ENCODE data around the gene OR4N2.
"Not testable (repeated sequence)": the region's sequence is repeated elsewhere in the genome, so short reads cannot be mapped to it uniquely, and the experiment has no call there.

Gene OR4N2

GRCh38 chr14:19803470-19803869 lies at the start of gene OR4N2:
TSS of gene OR4N2 (plus strand) at chr14:19803770. CDS start at chr14:19827449, 23,679 bp downstream.
- DNase-seq (ENCODE audit: low read depth): not testable (repeated sequence)

GRCh38 chr14:19754172-19754571 lies 49.4 kb upstream of the OR4N2 start:
- DNase-seq (ENCODE audit: low read depth): no peak

GRCh38 chr14:19771491-19771890 lies 32.1 kb upstream of the OR4N2 start:
- not testable (repeated sequence) for DNase-seq (ENCODE audit: low read depth)

GRCh38 chr14:19771895-19772430 lies 31.6 kb upstream of the OR4N2 start:
- no peak for DNase-seq (ENCODE audit: low read depth)

GRCh38 chr14:19772454-19772853 lies 31.1 kb upstream of the OR4N2 start:
- DNase-seq (ENCODE audit: low read depth): not testable (repeated sequence)

GRCh38 chr14:19773204-19773603 lies 30.4 kb upstream of the OR4N2 start, which contains the start of gene OR4M1:
TSS of gene OR4M1 (plus strand) at chr14:19773504. CDS start at chr14:19780323, 6,819 bp downstream.
- not testable (repeated sequence) for DNase-seq (ENCODE audit: low read depth)

- no peak for DNase-seq (ENCODE audit: low read depth)
Measured at GRCh38 chr14:19775587-19775986, 28.0 kb upstream of the OR4N2 start.

GRCh38 chr14:19785848-19786247 lies 17.7 kb upstream of the OR4N2 start:
- not testable (repeated sequence) for DNase-seq (ENCODE audit: low read depth)

GRCh38 chr14:19787318-19787717 lies 16.3 kb upstream of the OR4N2 start:
- not testable (repeated sequence) for DNase-seq (ENCODE audit: low read depth)

GRCh38 chr14:19788150-19788549 lies 15.4 kb upstream of the OR4N2 start:
- DNase-seq (ENCODE audit: low read depth): not testable (repeated sequence)

GRCh38 chr14:19796520-19797108 lies 7.0 kb upstream of the OR4N2 start:
- not testable (repeated sequence) for DNase-seq (ENCODE audit: low read depth)

GRCh38 chr14:19799880-19800279 lies 3.7 kb upstream of the OR4N2 start:
- DNase-seq (ENCODE audit: low read depth): no peak

- DNase-seq (ENCODE audit: low read depth): no peak
Measured at GRCh38 chr14:19800282-19801117, 3.1 kb upstream of the OR4N2 start.

GRCh38 chr14:19801118-19801464 lies 2.5 kb upstream of the OR4N2 start:
- no peak for DNase-seq (ENCODE audit: low read depth)

GRCh38 chr14:19813171-19813920 lies 9.8 kb downstream of the OR4N2 start:
- not testable (repeated sequence) for DNase-seq (ENCODE audit: low read depth)

GRCh38 chr14:19819879-19820278 lies 16.3 kb downstream of the OR4N2 start:
- not testable (repeated sequence) for DNase-seq (ENCODE audit: low read depth)

- not testable (repeated sequence) for DNase-seq (ENCODE audit: low read depth)
Measured at GRCh38 chr14:19821016-19821415, 17.4 kb downstream of the OR4N2 start.

- no peak for DNase-seq (ENCODE audit: low read depth)
Measured at GRCh38 chr14:19823178-19823577, 19.6 kb downstream of the OR4N2 start.

- DNase-seq (ENCODE audit: low read depth): no peak
Measured at GRCh38 chr14:19823765-19824164, 20.2 kb downstream of the OR4N2 start.

GRCh38 chr14:19827626-19828244 lies 24.2 kb downstream of the OR4N2 start:
- DNase-seq (ENCODE audit: low read depth): not testable (repeated sequence)

GRCh38 chr14:19828314-19828713 lies 24.7 kb downstream of the OR4N2 start:
- no peak for DNase-seq (ENCODE audit: low read depth)

Data from activated gamma-delta T cell treated with anti-CD3 and anti-CD28 coated beads, Interleukin-2, amount 50 U/mL, for 16 hours (primary cell).